Effector CD8-positive, alpha-beta T cell (primary cell): Measurements from ENCODE around the gene GPC5.
"Not testable (repeated sequence)": the region's sequence is repeated elsewhere in the genome, so short reads cannot be mapped to it uniquely, and the experiment has no call there.

Experiments
- DNase-seq: peaks from one replicate; lab custom pipeline; 2025; lab: John Stamatoyannopoulos, UW

Gene GPC5

DNA sequence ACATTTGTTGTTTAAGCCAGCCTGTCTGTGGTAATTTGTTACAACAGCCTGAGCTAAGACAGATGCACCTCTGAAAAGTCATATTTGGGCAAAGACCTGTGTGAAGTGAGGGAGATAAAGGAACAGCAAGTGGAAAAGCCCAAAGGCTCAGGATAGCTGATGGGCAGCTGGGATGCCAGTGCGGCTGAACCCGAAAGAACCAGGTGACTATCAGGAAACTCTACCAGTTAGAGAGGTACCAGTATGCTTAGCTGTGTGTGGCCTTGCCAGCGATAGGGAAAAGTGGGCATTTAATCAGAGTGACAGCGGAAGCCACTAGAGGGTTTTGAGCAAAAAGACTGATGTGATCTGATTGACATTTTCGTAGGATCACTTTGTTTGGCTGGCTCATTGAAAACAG, 1063.4 kb downstream of the GPC5 start:
- DNase-seq, result no peak

DNA sequence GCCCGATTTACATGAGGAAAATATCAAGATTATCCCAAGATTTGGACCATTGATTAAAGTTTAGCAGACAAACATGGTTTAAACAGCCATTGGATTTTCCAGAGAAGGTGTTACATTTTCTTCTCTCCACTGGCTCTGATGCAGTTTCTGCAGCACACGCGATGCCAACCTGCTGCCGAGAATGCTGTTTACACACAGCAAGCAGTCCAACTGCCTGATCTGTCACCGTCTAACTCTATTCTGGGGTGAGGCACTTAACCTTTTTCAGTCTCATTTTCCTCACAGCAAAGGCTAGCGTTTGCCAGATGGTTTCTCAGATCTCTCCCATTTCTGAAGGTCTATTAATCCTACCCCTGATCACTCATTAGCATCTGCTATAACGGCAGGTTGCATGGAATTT, 1064.7 kb downstream of the GPC5 start:
- no peak for DNase-seq

DNA sequence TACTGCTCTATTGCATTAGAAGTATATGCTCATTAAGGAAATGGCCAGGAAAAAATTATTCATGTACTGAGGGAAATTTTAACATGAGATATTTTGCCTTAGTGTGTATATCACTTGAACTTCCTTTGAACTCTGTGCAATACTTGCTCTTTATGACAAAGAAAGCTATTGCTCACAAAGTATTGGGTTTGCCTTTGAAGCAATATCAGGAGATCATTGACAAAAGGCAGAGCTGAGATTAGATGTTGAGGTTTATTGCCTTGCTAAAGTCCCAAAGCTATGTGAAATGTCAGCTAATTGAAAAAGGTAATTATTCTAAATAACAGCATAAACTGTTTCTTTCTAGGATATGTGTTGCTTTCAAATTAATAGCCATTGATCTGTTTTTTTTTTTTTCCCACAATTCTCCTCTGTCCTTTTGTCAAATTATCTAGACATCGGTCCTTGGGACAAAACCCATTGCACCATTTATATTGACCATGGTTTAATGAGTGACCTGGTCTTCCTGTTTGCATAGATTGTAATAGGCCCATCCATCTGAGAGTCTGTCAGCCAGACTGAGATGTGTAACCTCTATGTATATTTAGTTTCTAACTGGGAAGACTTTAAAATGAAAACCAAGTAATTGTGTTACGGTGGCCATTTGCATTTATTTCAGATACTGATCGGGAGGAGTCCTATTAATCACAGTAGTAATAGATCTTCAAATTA, 1075.5 kb downstream of the GPC5 start:
- DNase-seq, result no peak

DNA sequence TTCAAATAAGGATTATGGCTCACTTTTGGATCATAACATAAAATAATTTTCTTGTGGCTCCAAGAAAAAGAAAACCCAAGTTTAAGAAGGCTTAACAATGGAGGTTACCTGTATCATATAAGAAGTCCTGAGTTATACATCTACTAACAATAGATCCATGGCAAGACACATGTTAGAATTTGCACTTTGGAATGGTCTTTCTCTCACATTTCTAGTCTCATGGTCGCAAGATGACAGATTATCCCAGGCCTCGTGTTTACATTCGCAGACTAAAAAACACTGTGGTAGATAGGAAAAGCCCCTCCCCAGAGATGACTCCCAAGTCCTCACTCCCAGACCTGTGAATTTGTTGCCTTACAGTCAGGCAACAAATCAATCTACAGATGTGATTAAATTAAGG, 1082.0 kb downstream of the GPC5 start:
- no peak for DNase-seq

DNA sequence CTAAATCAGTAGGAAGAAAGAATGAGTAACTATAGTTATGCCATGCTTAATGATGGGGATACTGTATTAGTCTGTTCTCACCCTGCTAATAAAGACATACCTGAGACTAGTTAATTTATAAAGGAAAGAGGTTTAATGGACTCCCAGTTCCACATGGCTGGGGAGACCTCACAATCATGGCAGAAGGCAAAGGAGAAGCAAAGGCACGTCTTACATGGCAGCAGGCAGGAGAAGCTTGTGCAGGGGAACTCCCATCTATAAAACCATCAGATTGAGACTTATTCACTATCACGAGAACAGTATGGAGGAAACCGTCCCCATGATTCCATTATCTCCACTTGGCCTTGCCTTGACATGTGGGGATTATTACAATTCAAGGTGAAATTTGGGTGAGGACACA, 1084.4 kb downstream of the GPC5 start:
- DNase-seq, result not testable (repeated sequence)

DNA sequence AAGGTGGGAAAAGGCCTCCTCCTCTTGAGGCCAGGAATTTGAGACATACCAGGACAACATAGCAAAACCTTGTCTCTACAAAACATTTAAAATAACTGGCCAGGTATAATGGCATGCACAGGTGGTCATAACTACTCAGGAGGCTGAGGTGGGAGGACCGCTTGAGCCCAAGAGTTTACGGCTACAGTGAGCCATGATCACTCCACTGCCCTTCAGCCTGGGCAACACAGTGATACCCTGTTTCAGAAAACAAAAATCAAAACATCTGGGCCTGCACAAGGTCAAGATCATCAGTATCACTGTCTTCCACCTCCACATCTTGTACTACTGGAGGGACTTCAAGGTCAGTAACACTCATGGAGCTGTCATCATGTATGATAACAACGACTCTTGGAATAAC, 1085.5 kb downstream of the GPC5 start:
- DNase-seq, result no peak

DNA sequence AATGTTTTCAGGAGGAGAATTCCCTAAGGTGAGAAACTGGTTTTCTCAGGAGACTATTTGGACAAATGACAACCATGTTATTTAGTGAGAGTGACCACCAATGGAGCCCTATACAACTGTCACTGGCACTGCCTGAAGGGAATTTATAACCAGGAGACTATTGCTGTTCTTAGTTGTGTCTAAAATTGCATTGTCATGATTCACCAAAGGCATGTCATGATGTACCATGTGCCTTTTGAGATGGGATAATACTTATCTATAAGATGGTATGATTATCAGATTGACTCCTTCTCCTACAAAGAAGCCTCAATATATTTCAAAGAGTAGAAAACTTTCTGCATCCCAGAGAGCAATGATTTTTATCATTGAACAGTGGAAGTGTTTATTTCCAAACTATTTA, 1088.8 kb downstream of the GPC5 start:
- DNase-seq, result no peak

DNA sequence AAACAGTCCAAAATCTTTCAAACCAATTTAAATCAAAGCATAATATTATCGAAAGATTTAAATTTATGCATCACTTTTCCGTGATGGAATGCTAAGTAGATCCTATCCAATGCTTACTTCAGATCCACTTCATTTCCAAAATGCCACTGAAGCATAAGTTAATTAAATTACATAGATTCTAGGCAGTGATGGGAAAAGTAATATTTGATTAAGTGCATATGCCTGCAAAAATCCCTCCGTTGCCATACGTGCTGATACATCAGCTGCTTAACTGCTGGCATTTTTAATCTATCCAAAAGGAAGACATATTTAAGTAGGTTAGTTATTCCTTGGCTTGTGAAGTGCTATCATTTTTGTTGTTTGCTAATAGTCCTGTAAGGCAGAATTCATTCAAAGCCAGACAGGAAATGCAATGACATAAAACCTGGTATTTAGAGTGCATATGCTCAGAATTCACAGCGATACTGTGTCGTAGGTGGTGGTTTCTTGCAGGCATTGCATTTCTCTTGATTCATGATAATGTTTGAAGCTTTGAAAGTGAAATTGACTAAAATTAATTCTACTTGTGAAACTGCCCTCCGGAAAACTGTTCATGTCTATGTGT, 1089.9 kb downstream of the GPC5 start:
- no peak for DNase-seq

DNA sequence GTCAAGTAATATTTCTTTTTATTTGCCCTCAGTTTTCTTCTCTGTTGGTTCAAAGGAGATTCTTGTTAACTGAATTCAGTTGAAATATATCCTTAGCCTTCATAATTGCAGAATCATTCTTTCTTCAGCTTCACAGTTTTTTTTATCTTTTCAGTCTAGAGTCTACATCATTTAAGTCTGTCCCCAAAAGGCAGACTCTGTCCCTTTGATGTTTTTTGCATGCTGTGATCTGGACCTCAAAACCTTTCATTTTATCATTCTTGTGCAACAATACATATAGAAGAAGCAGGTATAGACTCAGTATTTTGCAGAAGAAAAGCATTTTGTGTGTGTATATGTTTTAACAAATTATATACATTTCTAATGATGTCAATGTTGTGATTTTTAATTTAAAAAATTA, 1093.4 kb downstream of the GPC5 start:
- no peak for DNase-seq

DNA sequence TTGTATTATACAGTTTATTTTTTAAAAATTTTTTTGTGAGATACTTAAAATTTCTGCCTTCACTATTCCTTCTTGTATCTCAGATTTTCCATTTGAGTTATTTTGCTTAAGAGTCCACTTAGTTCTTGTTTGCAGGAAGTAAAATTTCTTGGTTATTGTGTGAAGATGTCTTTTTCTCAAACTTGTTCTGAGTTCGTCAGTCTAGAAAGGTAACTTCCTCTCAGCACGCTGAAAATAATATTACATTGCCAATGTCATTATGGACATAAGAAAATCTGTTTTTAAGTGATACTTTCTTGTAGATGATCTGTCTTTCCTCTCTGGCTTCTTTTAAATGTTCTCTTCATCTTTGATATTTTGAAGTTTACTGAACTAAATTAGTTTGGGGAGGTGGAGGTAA, 1096.5 kb downstream of the GPC5 start:
- no peak for DNase-seq

DNA sequence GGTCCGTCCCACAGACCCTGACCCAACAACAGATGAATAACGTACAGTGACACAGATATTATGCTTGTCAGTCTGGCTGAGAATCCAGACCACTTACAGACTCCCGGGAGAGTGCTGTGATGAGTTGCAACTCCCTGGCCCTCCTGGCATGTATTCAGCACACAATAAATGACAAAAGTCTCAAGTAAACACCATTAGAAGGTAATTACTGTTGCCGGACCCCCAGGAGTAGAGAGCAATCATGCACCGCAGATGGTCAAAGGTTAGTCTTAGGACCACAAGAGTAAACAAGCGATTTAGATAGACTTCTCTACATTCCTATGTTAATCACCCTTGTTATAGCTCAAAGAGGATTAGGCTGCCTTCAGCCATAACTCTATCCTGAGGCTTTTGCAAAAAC, 1101.8 kb downstream of the GPC5 start:
- DNase-seq, result no peak

DNA sequence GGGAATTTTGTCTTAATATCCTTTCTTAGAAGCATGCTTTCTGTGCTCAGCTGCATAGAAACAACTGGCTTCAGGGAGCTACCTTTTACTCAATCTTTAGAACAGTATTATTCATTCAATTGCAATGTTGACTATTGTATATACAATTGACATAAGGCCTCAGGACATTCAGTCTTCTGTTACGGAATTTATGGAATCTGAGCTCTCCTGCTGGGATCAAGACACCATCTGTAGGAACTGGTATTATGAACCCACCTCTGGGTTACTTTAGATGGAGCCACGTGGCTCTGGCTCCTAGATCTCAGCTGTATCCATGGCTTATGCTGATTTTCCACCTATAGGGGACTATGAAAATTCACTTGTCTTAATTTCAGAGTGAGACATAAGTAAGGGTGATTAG, 1112.0 kb downstream of the GPC5 start:
- DNase-seq, result no peak

DNA sequence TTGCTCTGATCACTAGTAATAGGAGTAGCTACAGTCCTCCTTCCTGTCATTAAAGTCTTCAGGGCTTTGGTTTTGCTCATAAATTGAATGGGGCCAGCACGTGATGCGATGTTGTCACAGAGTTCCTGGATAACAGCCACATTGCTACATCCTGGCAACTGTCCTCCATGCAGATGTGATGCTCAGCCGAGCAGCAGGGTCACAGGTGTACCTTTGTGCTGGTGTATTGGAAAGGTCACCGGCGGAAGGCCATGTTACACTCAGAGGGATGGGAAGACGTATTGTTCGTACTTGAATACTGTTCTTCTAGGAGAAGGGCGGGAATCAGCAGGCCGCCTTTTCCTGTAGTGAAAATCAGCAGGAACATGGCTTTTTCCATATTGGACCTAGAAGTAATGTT, 1114.4 kb downstream of the GPC5 start:
- DNase-seq, result no peak

DNA sequence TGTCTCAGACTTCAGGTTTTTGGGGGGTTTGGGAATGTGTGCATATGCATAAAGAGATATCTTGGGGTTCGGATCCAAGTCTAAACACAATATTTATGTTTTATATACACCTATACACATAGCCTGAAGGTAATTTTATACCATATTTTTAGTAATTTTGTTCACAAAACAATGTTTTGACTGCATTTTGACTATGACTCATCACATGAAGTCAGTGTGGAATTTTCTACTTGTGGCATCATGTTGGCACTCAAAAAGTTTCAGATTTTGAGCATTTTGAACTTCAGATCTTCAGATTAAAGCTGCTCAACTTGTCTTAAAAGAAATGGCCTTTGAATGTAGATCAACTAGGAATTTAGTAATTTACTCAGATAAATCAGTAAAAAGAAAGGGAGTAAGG, 1115.3 kb downstream of the GPC5 start:
- DNase-seq, result no peak

DNA sequence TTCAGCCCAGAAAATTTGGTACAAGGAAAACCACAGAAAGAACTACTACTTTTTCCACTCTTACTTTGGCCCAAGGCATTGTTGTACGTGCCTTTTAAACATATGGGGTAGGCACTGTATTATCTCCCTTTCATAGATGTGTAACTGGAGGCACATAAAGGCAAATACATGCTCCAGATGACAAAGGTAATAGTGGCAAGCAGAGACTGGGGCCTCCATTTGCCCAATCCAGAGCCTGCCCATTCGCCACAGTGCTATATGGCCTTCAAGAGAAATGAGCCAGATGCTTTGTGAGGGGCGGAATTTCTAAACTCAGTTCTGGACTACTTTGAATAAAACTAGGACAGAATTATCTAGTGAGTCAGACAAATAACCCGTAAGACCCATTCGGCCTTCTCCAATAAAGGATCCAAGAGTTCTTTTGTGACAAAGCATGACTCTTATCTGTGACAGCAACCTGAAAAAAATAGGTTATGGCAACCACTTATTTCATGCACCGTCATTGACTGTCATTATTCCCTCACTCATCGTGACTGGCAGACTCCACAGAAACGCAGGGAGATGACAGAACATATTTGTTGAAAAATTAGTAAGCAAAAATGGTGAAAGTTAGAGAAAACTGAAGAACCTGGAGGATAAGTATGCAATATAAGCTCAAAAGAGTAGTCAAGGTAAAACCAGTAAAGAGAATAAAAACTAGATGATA, 1116.2 kb downstream of the GPC5 start:
- no peak for DNase-seq

DNA sequence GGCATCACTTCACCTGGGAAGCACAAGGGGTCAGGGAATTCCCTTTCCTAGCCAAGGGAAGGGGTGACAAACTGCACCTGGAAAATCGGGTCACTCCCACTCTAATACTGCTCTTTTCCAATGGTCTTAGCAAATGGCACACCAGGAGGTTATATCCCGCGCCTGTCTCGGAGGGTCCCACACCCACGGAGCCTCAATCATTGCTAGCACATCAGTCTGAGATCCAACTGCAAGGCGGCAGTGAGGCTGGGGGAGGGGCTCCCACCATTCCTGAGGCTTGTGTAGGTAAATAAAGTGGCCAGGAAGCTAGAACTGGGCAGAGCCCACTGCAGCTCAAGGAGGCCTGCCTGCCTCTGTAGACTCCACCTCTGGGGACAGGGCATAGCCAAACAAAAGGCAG, 1118.5 kb downstream of the GPC5 start:
- not testable (repeated sequence) for DNase-seq

DNA sequence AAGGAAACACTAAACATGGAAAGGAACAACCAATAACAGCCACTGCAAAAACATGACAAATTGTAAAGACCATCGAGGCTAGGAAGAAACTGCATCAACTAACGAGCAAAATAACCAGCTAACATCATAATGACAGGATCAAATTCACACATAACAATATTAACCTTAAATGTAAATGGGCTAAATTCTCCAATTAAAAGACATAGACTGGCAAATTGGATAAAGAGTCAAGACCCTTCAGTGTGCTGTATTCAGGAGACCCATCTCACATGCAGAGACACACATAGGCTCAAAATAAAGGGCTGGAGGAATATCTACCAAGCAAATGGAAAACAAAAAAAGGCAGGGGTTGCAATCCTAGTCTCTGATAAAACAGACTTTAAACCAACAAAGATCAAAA, 1120.2 kb downstream of the GPC5 start:
- not testable (repeated sequence) for DNase-seq

DNA sequence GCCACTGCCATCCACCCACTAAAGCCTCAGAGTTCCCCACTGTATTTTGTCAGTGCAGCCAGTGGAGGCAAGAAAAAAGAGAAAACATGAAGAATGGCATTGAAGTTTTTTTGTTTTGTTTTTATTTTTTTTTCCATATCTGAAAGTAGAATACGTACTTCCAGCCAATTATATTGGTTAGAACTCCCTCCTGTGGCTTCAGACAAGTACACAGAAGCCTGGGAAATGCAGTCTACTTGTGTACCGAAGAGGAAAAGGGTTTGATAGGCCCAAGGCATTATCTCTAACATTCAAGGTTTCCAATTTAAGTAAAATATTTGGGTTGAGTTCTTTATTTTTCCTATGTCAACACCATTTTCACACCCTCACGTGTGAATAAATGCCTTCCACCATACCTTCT, 1131.9 kb downstream of the GPC5 start:
- DNase-seq, result no peak

DNA sequence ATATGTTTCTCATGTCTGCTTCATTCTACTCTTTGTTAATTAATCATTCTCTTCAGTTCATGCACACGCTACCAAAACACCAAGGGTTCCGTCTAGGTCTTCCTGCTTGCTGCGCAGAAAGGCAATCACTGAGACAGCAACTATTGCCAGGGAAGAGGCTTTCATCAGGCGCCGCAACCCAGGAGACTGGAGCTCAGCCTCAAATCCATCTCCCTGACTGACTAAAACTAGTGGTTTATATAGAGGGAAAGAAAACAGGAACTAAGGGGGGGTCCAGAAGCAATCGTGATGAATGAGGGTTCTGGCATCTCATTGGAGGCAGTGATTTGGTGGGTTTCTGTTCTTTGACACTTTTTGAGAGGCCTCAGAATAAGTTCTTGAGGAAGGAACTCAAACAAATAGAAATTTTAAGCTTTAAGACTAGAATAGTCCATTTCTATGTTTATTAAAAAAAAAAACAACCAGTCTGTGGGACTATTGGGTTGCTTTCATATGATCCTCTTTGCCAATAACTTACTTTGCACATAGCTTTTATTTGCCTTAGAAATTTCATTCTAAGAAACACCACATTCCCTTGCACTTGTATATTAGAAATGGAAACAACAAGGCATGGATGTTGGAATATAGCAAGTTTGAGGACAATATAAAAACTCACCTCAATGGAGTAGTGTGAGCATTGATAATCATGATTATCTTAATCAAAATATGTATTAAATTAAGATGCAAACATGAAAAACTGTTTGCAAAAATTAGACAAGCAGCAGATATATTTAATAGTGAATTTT, 1137.0 kb downstream of the GPC5 start:
- DNase-seq, result no peak

DNA sequence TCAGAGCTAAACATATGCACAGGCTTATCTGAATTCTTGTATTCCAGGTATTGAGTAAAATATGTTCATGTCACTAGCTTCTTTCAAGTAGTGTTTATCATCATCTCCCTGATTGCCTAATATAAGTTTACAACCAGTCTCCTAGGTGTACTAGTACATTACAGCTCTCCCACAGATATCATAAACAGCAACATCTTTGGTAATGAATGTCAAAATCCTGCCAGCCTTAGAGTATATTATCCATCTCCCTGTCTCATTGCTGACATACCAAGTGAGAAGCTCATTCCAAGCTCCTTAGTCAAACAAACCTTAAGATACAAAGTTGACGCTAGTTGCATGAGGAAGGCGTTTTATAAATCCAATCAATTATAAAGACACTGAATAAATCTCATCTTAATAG, 1139.0 kb downstream of the GPC5 start:
- no peak for DNase-seq

DNA sequence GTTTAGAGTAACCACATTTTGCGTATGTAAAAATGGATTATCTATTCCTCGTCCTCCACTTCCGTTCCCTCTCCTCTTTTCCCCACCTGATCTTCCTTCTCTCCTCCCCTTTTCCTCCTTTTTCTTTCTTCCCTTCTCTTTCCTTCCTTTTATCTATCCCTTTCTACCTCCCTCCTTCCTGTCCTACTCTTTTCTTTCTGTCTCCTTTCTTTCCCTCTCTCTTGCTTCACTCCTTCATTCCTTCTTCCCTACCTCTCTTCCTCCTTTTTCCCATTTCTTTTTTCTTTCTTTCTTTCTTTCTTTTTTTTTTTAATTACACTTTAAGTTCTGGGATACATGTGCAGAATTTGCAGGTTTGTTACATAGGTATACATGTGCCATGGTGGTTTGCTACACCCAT, 1139.7 kb downstream of the GPC5 start:
- no peak for DNase-seq

DNA sequence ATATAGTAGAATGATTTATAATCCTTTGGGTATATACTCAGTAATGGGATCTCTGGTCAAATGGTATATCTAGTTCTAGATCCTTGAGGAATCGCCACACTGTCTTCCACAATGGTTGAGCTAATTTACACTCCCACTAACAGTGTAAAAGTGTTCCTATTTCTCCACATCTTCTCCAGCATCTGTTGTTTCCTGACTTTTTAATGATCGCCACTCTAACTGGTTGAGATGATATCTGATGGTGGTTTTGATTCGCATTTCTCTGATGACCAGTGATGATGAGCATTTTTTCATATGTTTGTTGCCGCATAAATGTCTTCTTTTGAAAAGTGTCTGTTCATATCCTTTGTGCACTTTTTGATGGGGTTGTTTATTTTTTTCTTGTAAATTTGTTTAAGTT, 1140.7 kb downstream of the GPC5 start:
- DNase-seq, result not testable (repeated sequence)

DNA sequence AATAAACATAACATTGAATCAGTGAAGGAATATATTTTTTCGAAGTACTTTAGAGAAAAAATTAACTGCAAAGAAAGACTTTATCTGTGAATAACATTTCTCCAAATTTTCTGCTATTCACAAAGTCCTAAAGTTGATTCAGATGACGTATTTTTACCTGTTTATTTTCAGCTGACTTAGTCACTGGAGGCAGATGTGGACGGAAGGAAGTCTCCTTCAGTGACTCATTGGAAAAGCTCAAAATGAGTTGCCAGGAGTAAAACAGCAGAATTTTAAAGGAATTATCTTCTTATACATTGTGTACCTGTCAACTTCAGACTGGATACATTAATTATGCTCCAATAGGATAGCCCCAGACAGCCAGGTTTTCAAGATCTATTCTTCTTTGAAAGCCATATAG, 1148.8 kb downstream of the GPC5 start:
- DNase-seq, result no peak
